Panc1 (cell line): ENCODE data around the gene NINJ2.

ENCODE experiments used
- CTCF ChIP-seq: fragments of 450-650 bp; IDR thresholded peaks from 2 replicates; pipeline ENCODE4 v1.5.1; 2017; ENCODE audit warnings: mild to moderate bottlenecking
- REST ChIP-seq, 2 experiments: IDR thresholded peaks; 2 replicates each; pipeline ENCODE4 v1.6.1; 2011 to 2012; ENCODE audit warnings: low read depth in 2 of 2, control low read depth in 1 of 2, low read length in 1 of 2, mild to moderate bottlenecking in 1 of 2, moderate library complexity in 1 of 2; ENCODE audit not compliant: insufficient read depth in 1 of 2
- TCF7L2 ChIP-seq: IDR thresholded peaks from 2 replicates; pipeline ENCODE4 v1.6.1; 2011; ENCODE audit warnings: mild to moderate bottlenecking, low read depth, low read length, inconsistent platforms

GRCh38 chr12:546920-547845, 116.1 kb downstream of the NINJ2 start:
- TF ChIP-seq TCF7L2 (no peak), CTCF (peak; percentile 93), REST (IDR thresholded peaks at IDR 0.05; ENCODE audit: insufficient read depth in 1 of 2, low read depth in 2 of 2, low read length in 1 of 2) (no peak)
